Forelimb muscle (tissue), 1 donor: ENCODE measurements around the gene TBX10. TPM values are rescaled to one million over a fixed set of nuclear protein-coding genes. Genes with fewer than 3 reads are reported as not detected.
"Not testable (repeated sequence)": the region's sequence is repeated elsewhere in the genome, so short reads cannot be mapped to it uniquely, and the experiment has no call there.

Experiments used
- DNase-seq: peaks from one replicate; pipeline ENCODE4 v3.0.0-alpha.2; 2013; ENCODE audit warnings: low read depth
- polyA plus RNA-seq: library from polyadenylated mRNA; unstranded; fragments of 120-200 nt; gene quantifications from one replicate; pipeline ENCODE4 v1.2.1, GENCODE V29; 2013; ENCODE audit not compliant: insufficient read length

The TBX10 gene
- polyA plus RNA-seq, 1 donor, result not detected

DNA sequence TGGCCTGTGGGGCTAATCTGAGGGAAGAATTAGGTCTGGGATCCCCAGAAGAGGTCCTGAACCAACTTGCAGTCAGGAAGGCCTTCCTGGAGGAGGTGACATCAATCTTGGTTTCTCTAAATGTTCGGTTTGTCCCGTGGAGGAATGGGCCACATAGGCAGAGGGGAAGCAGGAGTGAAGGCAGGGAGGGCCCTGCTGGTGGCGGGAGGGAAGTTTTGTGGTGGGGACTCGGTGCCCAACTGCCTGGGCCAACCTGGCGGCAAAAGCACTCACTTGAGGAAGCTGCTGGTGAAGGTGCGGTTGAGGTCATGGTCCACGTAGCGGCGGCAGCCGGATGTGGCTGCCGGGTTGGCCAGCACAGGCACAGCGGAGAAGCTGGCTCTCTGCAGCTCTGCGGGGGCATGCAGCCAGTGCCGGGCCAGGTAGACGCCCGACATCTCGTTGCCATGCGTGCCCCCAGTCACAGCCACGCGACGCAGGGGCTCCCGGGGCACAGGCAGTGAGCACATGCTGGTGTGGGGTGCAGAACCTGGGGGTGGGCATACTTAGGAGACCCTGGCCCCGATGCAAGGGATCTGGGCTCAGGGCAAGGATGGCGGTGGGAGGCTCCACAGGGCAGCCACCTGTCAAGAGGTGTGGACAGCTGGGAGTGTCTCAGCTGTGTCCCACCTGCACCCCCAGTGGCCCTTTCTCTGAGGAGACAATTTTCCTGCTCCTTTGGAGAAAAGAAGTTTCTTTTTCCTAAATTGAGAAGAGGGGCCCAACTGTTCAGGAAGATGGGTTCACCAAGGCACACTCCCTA, 7.2 kb upstream of the TBX10 start:
- no peak for DNase-seq

DNA sequence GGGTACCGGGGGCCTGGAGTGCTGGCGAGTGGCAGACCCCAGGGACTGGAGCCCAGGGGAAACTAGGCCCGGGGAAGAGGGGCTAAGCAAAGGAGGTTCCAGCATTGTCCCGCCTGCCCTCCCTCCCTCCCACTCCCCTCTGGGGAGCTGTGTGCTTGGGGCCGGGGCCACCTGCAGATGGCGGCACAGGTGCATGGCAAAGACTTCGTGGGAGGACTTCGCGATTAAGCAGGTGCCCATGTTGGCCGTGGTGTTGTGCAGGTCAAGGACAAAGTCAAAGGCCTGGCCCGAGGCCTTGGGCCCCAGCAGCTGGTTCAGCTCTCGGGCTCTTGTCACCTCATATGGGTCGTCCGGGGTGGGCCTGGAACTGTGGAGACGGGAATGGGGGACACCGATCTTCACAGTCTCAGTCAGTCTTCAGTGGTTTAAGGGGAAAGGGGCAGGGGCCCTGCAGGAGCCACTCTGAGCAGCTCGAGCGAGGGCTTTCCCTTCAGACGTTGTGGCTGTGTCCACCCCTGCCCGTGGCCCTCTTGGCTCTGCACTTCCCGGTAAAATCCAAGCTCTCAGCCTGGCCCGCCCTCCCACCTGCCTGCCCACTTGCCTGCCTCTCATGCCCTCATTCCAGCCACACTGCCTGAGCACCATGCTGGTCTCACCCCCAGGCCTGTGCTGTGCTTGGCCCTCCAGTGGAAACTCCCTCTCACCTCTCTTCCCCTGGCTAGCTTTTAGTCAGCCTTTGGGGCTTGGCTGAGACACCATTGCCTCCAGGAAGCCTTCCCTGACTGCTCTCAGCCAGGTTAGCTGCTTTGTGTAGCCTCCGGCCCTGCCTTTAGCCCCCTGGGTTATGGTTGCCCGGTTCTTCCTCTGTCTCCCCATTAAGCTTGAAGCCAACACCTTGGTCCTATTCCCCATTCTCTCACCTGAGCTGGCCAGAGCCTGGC, 6.2 kb upstream of the TBX10 start:
- DNase-seq, result no peak

- DNase-seq, result no peak
Observed at GRCh38 chr11:67644472-67645418, 5.2 kb upstream of the TBX10 start.

- no peak for DNase-seq
Observed at GRCh38 chr11:67644042-67644441, 4.5 kb upstream of the TBX10 start.

DNA sequence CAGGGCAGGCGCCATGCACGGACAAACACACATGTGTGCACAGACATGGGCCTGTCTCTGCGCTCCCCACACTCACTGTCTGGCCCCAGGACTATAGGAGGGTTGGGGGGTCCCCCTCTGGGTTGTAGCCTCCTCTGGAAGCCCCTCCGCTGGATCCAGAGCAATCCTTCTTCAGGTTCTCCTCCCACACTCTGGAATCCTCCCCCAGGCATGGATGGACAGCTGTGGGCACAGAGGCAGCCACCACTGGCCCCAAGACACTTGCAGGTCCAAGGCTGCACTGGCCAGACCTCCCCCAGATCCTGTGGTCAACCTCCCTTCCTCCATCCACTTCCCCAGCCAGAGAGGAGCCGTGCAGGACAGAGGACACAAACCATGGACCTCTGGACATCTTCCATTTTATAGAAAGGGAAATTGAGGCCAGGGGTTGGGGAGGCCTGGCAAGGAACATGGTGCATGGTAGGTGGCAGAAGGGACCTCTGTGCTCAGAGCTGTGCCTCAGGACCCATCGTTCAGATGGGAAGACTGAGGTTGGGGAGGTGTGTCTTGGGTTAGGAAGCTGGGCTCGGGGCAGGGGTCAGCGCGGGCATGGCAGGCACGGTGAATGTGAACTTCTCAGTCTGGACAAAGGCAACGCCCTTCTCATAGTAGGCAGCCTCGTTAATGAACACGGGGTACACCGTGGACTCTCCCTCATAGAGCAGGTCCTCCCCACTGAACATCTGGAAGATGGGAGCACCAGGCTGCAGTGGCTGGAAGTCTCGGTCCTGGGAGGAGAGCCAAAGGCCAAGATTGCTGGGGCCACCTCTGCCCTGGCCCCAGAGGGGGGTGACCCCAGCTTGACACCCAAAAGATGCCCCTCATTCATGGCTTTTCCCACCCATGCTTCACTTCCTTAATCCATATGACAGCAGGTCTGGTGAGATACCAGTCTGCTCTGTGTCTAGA, 2.9 kb upstream of the TBX10 start:
- no peak for DNase-seq

DNA sequence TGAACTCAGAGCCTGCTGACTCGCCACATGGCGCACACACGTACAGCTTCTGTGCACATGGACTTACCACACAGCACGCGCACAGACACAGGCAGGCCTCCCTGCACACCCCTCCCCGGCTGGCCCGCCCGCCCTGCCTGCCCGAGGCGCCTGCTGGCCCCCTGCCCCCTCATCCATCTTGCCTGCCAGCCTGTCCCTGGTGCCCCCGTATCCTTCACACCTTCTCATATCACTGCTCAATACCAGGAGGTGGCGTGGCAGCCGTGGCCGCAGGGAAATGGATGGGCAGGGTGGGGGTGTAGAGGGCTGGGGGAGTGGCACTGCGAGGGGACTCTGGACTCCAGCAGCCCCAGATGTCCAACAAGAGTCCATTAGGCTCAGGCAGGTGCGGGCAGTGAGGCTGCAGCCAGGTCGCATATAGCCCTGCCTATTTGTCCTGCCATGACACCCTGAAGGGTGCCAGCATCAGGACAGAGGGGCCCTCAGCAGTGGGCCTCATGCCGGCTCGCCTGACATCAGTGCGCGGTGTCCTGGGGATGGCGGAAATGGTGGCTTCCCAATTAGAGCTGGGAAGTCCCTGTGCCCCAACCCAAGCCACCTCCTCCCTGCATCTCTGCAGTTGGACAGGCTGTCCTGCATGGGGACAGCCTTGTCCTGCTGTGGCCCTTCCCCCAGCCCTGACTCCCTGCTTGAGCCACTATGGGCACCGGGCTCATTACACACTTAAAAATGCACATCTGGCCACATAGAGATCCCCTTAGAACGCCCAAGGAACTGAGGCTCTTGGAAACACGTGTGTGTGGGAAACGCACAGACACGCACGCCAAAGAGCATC, 2.0 kb upstream of the TBX10 start:
- no peak for DNase-seq

DNA sequence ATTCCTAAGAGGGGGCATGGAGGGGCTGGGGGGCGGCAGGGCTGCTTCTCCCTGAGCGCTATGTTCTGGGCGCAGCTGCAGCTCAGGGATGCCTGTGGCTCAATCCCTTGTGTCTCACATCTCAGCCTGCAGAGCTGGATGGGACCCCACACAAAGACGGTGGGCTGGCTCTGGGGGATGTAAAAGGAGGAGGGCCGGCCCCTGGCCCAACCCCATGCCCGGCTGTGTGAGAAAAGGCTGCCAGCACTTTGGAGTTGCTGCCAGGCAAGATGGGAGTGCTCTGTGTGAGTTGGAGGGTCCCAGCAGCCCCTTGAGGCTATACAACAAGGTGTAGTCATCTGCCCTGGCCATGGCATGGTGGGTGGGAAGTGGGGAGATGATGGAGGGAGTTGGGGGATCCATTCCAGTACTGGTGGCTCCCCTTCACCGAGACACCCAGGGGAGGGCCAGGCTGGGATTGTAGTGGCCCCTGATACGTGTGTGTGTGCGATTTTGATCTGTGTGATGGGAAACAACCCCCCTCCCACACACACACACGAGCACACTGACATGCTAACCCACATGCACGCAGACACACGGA, 1.3 kb upstream of the TBX10 start:
- no peak for DNase-seq

- DNase-seq, result no peak
Observed at GRCh38 chr11:67640021-67640757, 626 bp upstream of the TBX10 start.

- DNase-seq, result no peak
Observed at GRCh38 chr11:67638535-67639437, 777 bp downstream of the TBX10 start.

DNA sequence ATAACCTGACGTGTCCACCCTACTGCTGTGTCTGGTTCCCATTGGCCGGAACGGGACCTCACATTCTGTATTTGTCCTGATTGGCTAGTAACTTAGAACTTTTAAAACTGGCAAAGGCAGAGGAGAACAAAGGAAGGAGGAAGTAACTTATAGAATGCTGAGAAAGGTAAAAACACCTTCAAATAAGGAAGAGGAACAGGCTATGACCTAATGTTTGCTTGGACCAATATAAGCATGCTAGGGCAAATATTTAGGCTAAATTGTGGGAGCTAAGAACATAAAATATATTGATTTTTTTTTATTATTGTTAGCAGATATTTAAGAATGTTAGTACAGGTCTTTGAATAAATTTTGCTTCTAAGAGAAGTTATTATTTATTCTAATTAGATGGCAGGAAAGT, 2.1 kb downstream of the TBX10 start:
- DNase-seq, result not testable (repeated sequence)

- DNase-seq, result no peak
Observed at GRCh38 chr11:67636962-67637361, 2.6 kb downstream of the TBX10 start.

GRCh38 chr11:67635231-67635521, 4.4 kb downstream of the TBX10 start:
- DNase-seq, result no peak

- DNase-seq, result no peak
Observed at GRCh38 chr11:67634366-67635230, 5.0 kb downstream of the TBX10 start.

DNA sequence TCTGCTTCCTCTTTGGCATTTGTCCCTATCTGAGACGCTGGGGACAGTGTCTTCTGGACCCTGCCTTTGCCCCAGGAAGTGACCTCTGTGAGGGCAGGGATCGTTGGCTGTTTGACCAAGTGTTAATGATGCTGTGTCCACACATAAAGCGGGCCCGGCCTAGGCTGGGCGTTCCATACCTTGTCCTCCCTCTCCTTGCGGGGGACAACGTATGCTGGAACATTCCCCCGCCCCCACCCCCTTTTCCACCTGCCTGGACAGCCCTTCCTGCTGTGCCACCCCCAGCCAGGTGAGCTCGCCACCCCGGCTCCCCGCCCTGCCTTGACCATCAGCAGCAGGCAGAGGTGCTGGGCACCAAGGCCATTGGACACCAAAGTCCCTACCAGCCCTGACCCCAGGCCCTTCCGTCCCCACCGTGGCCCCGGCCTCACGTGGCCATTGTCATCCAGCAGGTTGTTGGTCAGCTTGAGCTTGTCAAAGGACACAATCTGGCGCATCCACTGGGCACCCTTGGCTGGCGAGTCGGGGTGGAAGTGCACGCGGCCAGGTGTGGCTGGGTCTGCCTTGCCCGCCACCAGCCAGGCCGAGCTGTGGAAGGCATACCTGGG, 5.7 kb downstream of the TBX10 start:
- no peak for DNase-seq

- DNase-seq, result no peak
Observed at GRCh38 chr11:67632982-67633755, 6.4 kb downstream of the TBX10 start.
